HG03565 (cell line): ENCODE results near the gene CAB39L.

Experiments used
- ATAC-seq: cut with Tn5 transposase; IDR thresholded peaks from one replicate; pipeline ENCODE4 v1.9.1; 2021; ENCODE audit warnings: mild to moderate bottlenecking, moderate library complexity; ENCODE audit not compliant: unreplicated experiment

CAB39L gene

GRCh38 chr13:49443704-49444523 lies at the start of gene CAB39L, which contains the start of gene SETDB2:
Gene CAB39L, minus strand, starts transcription at chr13:49444064. Its CDS starts 61,154 bp downstream, at chr13:49382910.
Gene SETDB2, plus strand, starts transcription at chr13:49444274. Its CDS starts 7,620 bp downstream, at chr13:49451894.
- peak; percentile 91 for ATAC-seq

DNA sequence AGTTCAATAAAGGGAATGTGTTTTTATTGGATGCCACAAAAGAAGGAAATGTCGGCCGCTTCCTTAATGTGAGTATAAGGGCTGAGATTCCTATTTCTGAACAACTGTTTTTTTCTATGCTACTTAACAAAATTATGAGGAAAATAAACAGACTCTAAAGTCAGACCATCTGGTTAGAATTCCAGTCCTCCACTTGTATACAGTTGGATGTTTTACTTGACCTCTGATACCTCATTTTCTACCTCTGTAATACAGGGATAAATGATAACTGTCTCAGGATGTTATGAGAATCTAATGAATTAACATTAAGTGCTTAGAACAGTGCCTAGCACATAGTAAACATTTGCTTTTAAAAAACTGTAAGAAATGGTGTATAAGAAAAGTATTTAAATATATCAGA lies 44.7 kb upstream of the CAB39L start:
- ATAC-seq, result no peak

GRCh38 chr13:49481788-49482187 lies 37.9 kb upstream of the CAB39L start:
- no peak for ATAC-seq

GRCh38 chr13:49476529-49476928 lies 32.7 kb upstream of the CAB39L start:
- ATAC-seq, result no peak

- ATAC-seq, result no peak
These were observed 28.3 kb upstream of the CAB39L start for GRCh38 chr13:49472186-49472585.

GRCh38 chr13:49466292-49466838 lies 22.5 kb upstream of the CAB39L start:
- no peak for ATAC-seq

DNA sequence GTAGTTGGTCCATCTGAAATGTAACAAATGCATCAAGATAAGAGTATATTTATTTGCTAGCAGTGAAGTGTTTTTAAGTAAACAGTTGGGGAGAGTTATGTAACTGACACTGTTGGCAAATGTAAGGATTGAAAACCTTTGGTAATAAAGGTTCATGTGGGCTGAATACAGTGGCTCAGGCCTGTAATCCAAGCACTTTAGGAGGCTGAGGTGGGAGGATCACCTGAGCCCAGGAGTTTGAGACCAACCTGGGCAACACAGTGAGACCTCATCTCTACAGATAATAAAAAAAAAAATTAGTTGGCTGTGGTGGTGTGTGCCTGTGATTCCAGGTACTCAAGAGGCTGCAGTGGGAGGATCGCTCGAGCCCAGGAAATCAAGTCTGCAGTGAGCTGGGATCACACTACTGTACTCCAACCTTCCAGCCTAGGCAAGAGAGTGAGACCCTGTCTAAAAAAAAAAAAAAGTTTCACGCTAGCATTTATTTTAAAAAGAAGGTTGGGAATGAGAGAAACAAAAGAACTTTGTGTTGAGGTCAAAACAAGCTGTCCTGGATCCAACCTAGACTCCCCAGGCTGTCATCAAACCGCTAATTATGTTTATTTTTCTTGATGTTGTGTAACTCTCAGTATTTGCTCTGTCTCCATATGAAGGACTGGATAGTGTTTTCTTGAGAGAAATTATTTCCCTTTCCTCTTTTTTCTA lies 20.9 kb upstream of the CAB39L start:
- ATAC-seq, result no peak

DNA sequence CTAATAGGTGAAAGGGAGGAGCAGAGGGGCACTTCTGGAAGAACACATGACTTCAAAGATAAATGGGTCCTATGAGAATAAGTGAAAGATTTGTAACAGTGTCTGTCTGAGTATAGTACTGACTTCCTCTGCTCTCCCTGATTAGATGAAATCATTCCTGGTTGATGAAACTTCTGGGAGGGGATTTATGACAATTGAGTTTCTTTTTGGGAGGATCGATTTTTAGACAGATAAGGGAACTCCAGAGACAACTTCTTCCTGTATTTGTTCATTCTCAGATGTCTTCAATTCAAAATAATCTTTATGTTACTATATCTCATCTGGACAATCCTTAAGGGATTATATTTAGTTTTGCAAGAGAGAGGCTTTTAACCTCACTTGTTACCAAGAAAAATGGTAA lies 20.2 kb upstream of the CAB39L start:
- ATAC-seq, result no peak

DNA sequence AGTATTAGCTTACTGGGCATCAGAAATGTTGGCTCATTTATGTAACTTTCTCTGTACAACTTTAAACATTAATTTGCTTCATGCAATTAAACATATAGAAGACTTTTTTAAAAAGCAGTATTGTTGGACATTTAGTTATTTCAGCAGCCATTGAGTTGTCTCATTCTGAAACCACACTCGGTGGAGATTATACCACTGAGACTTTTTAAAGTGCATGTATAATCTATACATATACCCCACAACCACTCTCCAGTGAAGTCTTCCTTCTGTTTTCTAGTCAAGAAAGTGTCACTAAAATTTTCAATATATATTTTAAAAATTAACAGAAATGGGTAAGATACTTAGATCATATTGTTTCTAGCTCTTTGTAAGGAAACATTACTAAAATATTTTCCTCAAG lies 15.7 kb upstream of the CAB39L start:
- no peak for ATAC-seq

GRCh38 chr13:49457221-49457620 lies 13.4 kb upstream of the CAB39L start:
- no peak for ATAC-seq

- ATAC-seq, result no peak
These were observed 12.3 kb upstream of the CAB39L start for GRCh38 chr13:49456156-49456555.

DNA sequence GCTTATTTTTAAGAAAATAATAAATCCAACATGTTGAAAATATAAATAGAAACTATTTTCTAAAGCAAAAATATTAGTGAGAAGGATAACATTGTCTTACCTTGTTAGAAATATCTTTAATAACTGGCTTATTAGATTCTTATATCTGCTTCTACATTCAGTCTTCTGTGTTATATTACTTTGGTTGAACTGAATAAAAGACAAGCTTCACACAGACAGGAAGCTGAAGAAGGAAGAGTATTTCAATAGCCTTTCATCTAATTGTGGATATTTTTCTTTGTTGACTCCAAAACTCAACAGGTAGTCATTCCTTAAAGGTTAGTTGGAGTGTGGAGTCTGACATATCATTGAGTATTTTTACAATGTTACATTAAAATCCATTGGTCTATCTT lies 11.1 kb upstream of the CAB39L start:
- peak; percentile 8 for ATAC-seq

DNA sequence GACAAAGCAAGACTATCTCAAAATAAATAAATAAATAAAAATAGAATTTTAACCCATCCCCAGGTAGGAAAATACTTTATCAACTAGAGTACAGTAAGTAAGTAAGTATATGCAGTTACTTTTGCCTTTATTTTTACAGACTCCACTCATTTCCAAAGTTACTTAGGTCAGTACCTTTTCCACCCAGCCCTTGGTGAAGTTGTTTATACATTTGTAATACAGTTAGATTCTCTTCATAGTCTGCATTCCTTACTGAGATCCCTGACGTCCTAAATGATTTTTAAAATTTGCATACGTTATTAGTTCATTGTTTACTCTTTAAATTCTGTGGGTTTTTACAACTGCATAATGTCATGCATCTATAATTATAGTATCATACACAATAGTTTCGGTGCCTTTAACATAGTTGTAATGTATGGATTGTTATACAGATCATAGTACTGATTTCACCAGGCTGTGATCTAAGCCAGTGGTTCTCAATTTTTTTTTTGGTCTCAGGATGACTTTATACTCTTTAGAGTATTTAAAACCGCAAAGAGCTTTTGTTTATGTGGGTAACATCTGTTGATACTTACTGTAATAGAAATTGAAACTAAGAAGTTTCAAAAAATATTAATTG lies 10.6 kb upstream of the CAB39L start:
- ATAC-seq, result peak; percentile 94

GRCh38 chr13:49453465-49453864 lies 9.6 kb upstream of the CAB39L start:
- no peak for ATAC-seq

- ATAC-seq, result no peak
These were observed 9.0 kb upstream of the CAB39L start for GRCh38 chr13:49452725-49453457.

DNA sequence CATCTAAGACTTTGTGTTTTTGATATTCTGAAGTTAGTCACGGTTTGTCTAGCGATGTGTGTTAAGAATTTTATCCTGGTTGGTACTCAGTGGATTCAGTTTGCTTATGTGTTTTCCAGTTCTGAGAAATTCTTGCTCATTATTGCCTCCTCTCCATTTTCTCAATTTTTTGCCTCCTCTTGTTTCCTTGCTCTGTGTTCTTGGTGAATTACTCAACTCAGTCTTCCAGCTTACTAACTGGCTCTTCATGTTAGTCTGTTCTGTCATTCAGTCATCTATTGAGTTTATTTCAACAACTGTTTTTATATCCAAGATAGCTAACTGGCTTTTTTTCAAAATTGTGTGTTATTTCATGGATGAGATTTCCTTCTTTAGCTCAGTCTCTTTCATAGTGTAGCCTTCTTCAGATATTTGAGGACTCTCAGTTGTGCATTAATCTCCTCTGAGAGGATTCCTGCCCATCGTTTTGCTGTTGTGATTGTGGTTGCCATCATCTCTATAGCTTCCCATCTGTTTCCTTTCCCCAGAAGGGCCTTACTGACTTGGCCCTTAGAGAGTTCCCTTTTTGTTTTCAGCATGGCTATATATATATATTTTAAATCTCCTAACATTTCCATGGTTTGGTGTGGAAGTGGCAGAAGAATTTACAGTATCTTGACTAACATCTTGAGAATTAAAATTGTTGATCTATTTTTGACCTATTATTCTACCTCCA lies 6.4 kb upstream of the CAB39L start:
- ATAC-seq, result no peak

DNA sequence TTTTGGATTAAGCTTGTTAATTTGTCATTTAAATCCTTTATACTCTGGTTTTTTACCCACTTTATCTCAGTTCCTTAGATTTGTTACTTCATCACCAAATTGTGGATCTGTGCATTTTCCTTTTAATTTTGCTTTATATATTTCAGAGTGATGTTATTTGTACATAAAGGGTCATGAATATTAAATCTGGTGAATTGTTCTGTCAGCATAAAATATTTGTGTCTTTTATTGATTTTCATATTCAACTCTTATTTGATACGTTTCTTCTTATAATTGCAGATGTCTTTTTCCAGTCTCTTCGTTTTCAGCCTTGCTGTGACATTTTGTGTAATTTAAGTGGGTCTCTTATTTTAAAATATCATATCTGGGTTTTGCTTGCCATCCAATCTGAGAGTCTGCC lies 4.9 kb upstream of the CAB39L start:
- no peak for ATAC-seq

DNA sequence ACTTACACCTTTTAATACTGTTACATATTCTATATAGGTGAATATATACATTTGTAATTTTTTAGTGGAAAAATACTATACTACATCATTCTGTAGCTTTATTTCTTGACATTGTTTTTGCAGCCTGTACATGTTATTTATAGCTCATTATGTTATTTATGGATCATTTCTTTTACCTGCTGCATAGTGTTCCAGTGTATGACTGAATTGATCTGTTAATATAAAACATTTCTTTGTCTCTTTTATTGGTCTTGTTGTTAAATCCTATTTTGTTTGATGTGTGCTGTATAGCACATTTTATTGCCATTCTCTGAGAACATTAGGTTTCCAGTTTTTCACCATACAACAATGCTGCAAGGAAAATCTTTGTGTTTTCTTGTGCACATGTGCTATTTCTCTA lies 2.6 kb upstream of the CAB39L start:
- ATAC-seq, result no peak

GRCh38 chr13:49444524-49445395 lies 896 bp upstream of the CAB39L start:
- peak; percentile 7 for ATAC-seq
